ENCODE data around the gene TJP1. TPM values are rescaled to one million over a fixed set of nuclear protein-coding genes. Genes with fewer than 3 reads are reported as not detected.

Gene TJP1
- total RNA-seq, 1 experiment from 2014 or later: 137 TPM

DNA sequence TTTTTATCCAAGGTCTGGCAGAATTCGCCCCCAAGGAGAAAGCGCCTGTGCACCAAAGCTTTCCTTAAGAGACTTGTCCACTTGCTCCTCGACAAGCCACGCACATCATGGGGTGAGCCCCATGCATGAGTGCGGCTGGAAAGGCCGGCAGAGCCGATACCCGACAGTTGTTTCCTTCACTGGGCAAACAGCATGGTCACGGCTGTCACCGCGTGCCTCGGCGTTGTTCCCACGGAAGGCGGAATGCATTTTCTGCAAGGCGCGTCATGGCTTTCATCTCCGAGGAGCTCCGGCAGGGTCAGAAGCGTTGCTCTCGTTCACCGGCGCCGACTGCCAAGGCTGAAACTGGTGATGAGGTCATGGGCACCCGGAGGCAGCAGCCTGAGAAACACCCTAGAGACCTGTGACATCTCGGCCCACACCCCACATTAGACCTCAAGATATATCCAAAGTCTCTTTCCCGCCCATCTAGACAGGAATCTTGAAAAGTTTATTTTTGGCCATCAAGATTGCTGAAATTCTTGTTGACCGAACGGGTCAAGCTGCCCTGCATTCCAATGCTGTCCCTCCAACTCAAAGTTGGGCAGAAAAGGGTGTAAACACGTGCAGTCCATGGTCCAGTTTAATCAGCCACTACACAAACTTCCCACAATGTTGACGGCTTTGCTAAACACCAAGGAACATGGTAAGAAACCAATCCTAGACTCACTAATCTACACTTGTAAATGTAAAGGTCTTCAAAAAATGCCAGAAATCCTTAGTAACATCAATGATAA lies 604 bp upstream of the TJP1 start:
- BruUV-seq (replicated peaks): TSS peak; percentile 70
- DNase-seq (ENCODE audit: unreplicated experiment): peak; percentile 69
- ChIA-PET CTCF (interaction anchor here (0.9 to 1.2 kb wide), 3 partner anchors 12 to 220 kb away, joined by 3 to 4 read pairs (median 3); no protein-coding TSS in a partner anchor), POLR2A (interaction anchor here (0.5 to 6.3 kb wide), 22 partner anchors 8 to 353 kb away, joined by 3 to 76 read pairs (median 5); no protein-coding TSS in a partner anchor)
- Mint-ChIP-seq H3K4me1 (ENCODE audit: insufficient read depth, unreplicated experiment) (peaks cover 11% of the 10 kb centered on the region), H3K9me3 (ENCODE audit: unreplicated experiment) (no peaks in the 10 kb centered on the region), H3K36me3 (ENCODE audit: insufficient read depth, unreplicated experiment) (peaks cover 9% of the 10 kb centered on the region), H3K27me3 (ENCODE audit: insufficient read depth, unreplicated experiment) (no peaks in the 10 kb centered on the region), H3K27ac (ENCODE audit: low read depth, unreplicated experiment) (peak overlapping the region; percentile 92), H3K4me3 (ENCODE audit: unreplicated experiment) (peak overlapping the region; percentile 87)
- intact Hi-C loops (cut with micrococcal nuclease): loop anchor here (2.0 to 5.0 kb wide), 3 partner anchors 20 to 219 kb away; no protein-coding TSS in a partner anchor
- TF ChIP-seq CTCF (IDR thresholded peaks at IDR 0.05; ENCODE audit: unreplicated experiment): no peak

- ChIA-PET CTCF (interaction anchor here (0.6 to 1.5 kb wide), 6 partner anchors 85 to 171 kb away, joined by 3 to 6 read pairs (median 3); no protein-coding TSS in a partner anchor), POLR2A (interaction anchor here (0.6 to 6.3 kb wide), 26 partner anchors 8 to 252 kb away, joined by 3 to 76 read pairs (median 5); no protein-coding TSS in a partner anchor)
- Mint-ChIP-seq H3K9me3 (ENCODE audit: unreplicated experiment) (no peaks in the 10 kb centered on the region), H3K27ac (ENCODE audit: low read depth, unreplicated experiment) (peak overlapping the region; percentile 92), H3K4me1 (ENCODE audit: insufficient read depth, unreplicated experiment) (peaks cover 11% of the 10 kb centered on the region), H3K36me3 (ENCODE audit: insufficient read depth, unreplicated experiment) (peaks cover 15% of the 10 kb centered on the region), H3K4me3 (ENCODE audit: unreplicated experiment) (peak overlapping the region; percentile 87), H3K27me3 (ENCODE audit: insufficient read depth, unreplicated experiment) (no peaks in the 10 kb centered on the region)
- BruUV-seq (replicated peaks): no TSS peak
- intact Hi-C loops (cut with micrococcal nuclease): loop anchor here (1.0 to 5.0 kb wide), 6 partner anchors 21 to 221 kb away; no protein-coding TSS in a partner anchor
- no peak for TF ChIP-seq CTCF (IDR thresholded peaks at IDR 0.05; ENCODE audit: unreplicated experiment)
- peak; percentile 87 for DNase-seq (ENCODE audit: unreplicated experiment)
Observed at GRCh38 chr15:29821416-29822099, 710 bp downstream of the TJP1 start.

- no peaks in the 10 kb centered on the region for H3K9me3 Mint-ChIP-seq (ENCODE audit: unreplicated experiment)
- TF ChIP-seq CTCF (IDR thresholded peaks at IDR 0.05; ENCODE audit: unreplicated experiment): no peak
- peak overlapping the region; percentile 87 for H3K4me3 Mint-ChIP-seq (ENCODE audit: unreplicated experiment)
- peak; percentile 23 for DNase-seq (ENCODE audit: unreplicated experiment)
- ChIA-PET CTCF (interaction anchor here (0.6 to 1.5 kb wide), 10 partner anchors 21 to 1996 kb away, joined by 3 to 6 read pairs (median 3); no protein-coding TSS in a partner anchor), POLR2A (interaction anchor here (0.6 to 6.3 kb wide), 33 partner anchors 7 to 253 kb away, joined by 3 to 76 read pairs (median 5); no protein-coding TSS in a partner anchor)
- no peaks in the 10 kb centered on the region for H3K27me3 Mint-ChIP-seq (ENCODE audit: insufficient read depth, unreplicated experiment)
- TSS peak; percentile 49 for BruUV-seq (replicated peaks)
- H3K36me3 Mint-ChIP-seq (ENCODE audit: insufficient read depth, unreplicated experiment): peaks cover 15% of the 10 kb centered on the region
- peaks cover 15% of the 10 kb centered on the region for H3K4me1 Mint-ChIP-seq (ENCODE audit: insufficient read depth, unreplicated experiment)
- peak overlapping the region; percentile 92 for H3K27ac Mint-ChIP-seq (ENCODE audit: low read depth, unreplicated experiment)
- intact Hi-C loops (cut with micrococcal nuclease): loop anchor here (1.0 to 5.0 kb wide), 5 partner anchors 46 to 222 kb away; no protein-coding TSS in a partner anchor
Observed at GRCh38 chr15:29820394-29821154, 1.7 kb downstream of the TJP1 start.
